ENCODE data around the gene COMMD3. TPM values are rescaled to one million over a fixed set of nuclear protein-coding genes. Genes with fewer than 3 reads are reported as not detected.

COMMD3 gene
- total RNA-seq, 4 donors from 2014 or later: 25.5 to 41.1 (median 31.5) TPM

DNA sequence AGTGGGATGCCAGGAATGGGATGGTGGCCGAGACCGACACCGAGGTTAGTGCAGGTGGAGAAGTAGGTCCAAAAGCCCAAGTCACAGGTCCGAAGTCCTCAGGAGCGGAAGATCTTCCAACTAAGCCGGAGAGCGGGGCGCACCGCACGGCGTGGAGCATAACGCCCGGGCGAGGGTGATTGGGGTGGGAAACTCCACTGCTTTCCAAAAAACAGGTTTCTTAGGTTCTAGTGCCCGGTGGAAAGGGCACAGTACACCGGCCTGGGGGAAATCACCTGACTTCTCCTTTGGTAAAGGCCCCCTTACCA lies 17.7 kb downstream of the COMMD3 start:
- Histone ChIP-seq H3K36me3 (peaks cover 6 to 15% (median 12%) of the 10 kb centered on the region in 4 donors), H3K27ac (replicated peaks in 1 of 4) (no peak overlapping the region), H3K9me3 (no peaks in the 10 kb centered on the region), H3K4me1 (peaks cover 24 to 34% (median 31%) of the 10 kb centered on the region in 4 donors), H3K27me3 (peaks cover 33 to 54% (median 50%) of the 10 kb centered on the region in 4 donors), H3K4me3 (no peak overlapping the region)
- intact Hi-C loops (cut with DNase I): no loop called here
- TF ChIP-seq POLR2AphosphoS5 (IDR thresholded peaks at IDR 0.05) (no peak), EP300 (IDR thresholded peaks at IDR 0.05) (no peak), POLR2A (IDR thresholded peaks at IDR 0.05; ENCODE audit: low read depth) (no peak)
- TF ChIP-seq, protein P1, sequence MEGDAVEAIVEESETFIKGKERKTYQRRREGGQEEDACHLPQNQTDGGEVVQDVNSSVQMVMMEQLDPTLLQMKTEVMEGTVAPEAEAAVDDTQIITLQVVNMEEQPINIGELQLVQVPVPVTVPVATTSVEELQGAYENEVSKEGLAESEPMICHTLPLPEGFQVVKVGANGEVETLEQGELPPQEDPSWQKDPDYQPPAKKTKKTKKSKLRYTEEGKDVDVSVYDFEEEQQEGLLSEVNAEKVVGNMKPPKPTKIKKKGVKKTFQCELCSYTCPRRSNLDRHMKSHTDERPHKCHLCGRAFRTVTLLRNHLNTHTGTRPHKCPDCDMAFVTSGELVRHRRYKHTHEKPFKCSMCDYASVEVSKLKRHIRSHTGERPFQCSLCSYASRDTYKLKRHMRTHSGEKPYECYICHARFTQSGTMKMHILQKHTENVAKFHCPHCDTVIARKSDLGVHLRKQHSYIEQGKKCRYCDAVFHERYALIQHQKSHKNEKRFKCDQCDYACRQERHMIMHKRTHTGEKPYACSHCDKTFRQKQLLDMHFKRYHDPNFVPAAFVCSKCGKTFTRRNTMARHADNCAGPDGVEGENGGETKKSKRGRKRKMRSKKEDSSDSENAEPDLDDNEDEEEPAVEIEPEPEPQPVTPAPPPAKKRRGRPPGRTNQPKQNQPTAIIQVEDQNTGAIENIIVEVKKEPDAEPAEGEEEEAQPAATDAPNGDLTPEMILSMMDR (IDR thresholded peaks at IDR 0.05): no peak
- 61% methylated on average over 16 of the region's 16 CpGs for WGBS
- DNase-seq (ENCODE audit: extremely low spot score): no peak

DNA sequence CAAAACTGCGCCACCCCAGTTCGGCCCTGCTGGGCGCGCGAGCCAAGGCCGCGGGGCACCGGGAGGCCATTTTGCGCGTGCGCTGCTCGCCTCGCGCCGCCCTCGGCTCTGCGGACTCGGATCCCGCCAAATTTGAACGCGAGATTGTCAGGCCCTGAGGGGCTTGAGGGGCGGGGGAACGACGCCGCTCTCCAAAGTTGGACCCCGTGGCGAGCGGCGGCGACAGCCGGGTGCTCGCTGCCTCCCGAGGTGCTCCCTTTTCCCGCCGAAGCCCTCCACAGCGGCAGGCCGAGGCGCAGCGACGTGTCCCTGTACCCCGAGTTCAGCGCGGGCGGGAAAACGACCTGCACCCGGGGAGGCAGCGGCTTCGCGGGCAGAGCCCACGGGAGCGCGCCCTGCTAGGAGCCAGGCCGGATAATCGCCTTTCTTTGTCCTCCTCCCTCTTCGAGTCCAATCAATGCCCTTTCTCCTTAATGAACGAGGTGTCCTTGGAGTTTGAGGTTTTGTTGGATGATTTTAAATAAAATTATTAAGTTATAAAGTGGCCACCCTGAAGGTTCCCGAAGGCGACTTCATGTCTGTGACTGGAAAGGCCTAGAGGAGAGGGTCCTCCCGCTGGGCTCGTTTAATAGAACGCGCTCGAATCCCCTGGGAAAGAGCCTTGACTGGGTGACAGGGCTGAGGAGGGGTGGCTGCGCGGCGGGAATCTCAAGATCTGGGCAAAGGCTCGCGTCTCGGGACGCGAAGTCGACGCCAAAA lies 18.4 kb downstream of the COMMD3 start:
- H3K4me3 ChIP-seq: peak overlapping the region; percentile 47 to 58 (median 52)
- intact Hi-C loops (cut with DNase I): no loop called here
- no peaks in the 10 kb centered on the region for H3K9me3 ChIP-seq
- H3K27me3 ChIP-seq: peaks cover 34 to 61% (median 55%) of the 10 kb centered on the region in 4 donors
- H3K4me1 ChIP-seq: peaks cover 28 to 39% (median 32%) of the 10 kb centered on the region in 4 donors
- no peak for DNase-seq (ENCODE audit: extremely low spot score)
- TF ChIP-seq POLR2AphosphoS5 (IDR thresholded peaks at IDR 0.05) (peak in 1 of 2 donors; percentile 3), EP300 (IDR thresholded peaks at IDR 0.05) (no peak)
- peaks cover 0 to 9% (median 6%) of the 10 kb centered on the region in 4 donors for H3K36me3 ChIP-seq
- WGBS: 29% methylated on average over 54 of the region's 73 CpGs
- H3K27ac ChIP-seq (replicated peaks in 1 of 4): no peak overlapping the region

DNA sequence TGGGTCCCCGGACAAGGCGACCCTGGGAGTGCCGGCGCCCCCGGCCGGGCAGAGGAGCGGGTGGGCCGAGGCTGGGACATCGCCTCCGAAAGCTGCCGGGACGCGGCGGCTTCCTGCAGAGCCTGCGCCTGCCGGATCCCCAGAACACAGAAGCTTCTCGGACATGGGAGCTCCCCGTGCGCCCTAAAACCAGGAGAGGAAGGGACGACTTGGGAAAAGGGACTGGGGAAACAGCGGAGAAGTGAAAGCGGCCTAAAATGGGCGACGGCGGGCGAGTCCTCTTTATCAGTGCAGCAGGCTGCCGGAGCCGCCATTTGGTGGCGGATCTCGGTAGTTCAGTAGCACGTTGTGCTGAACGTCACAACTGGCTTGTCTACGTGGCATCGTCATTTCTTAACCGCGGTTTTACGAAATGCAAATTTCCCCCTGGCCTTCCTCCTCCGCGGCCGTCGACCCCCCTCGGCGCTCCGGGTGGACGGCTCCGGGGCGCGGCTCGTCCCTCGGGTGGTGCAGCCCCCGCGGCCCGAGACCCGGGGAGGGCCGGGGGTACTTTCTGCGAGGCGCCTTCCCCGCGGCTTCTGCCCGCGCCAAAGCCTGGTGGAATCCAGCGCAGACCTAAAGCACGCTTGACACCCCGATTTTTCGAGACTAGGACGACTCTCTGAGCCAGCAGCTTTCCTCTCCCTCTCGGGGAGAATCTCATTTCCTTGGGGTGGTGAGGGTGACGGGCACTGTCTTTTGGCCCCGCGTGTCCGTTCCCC lies 19.2 kb downstream of the COMMD3 start:
- H3K36me3 ChIP-seq: peaks cover 0 to 1% (median 0%) of the 10 kb centered on the region in 4 donors
- no peaks in the 10 kb centered on the region for H3K9me3 ChIP-seq
- intact Hi-C loops (cut with DNase I): no loop called here
- H3K27me3 ChIP-seq: peaks cover 34 to 61% (median 55%) of the 10 kb centered on the region in 4 donors
- 6% methylated on average over 27 of the region's 71 CpGs for WGBS
- DNase-seq (ENCODE audit: extremely low spot score): no peak
- H3K27ac ChIP-seq (replicated peaks in 1 of 4): no peak overlapping the region
- TF ChIP-seq POLR2AphosphoS5 (IDR thresholded peaks at IDR 0.05) (peak; percentile 45 to 48), EP300 (IDR thresholded peaks at IDR 0.05) (no peak)
- TF ChIP-seq, protein P1 (IDR thresholded peaks at IDR 0.05): peak in 1 of 3 experiments; percentile 32
- H3K4me1 ChIP-seq: peaks cover 33 to 44% (median 36%) of the 10 kb centered on the region in 4 donors
- H3K4me3 ChIP-seq: peak overlapping the region; percentile 47 to 58 (median 52)

DNA sequence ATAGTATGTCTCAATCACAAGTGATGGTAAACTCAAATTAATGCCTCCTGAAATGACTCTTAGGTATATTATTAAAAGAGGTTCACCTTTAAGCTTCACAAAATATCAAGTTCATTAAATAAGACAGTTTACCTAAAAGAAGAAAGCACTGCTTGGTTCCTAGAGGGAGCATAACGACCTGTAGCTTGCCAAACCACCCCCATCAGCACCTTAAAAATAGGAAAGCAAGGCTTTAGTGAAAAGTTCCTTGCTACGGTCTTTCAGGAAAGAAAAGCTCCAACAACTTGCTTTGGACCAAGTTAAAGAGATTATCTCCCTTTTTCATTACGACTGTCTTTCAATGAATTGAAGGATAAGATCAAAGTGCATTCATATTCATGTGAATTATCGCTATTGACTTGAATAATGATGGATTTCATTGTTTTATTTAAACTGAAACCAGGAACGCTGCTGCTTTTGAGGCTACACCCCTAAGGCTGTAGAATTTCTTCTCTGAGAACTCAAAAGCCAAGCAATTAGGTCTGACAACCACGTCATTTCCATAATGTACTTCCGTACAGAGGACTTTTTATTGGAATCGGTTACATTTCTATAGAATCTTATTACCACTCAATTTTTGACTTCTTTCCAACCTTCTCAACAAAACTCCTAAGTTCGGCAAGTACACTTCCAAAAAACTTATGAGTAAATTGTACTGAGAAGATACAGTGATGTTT lies 22.2 kb downstream of the COMMD3 start:
- H3K4me3 ChIP-seq: no peak overlapping the region
- H3K9me3 ChIP-seq: no peaks in the 10 kb centered on the region
- 21% methylated on average over 9 of the region's 9 CpGs for WGBS
- no peaks in the 10 kb centered on the region for H3K36me3 ChIP-seq
- TF ChIP-seq POLR2A (IDR thresholded peaks at IDR 0.05; ENCODE audit: low read depth) (no peak), EP300 (IDR thresholded peaks at IDR 0.05) (no peak), POLR2AphosphoS5 (IDR thresholded peaks at IDR 0.05) (no peak)
- TF ChIP-seq, protein P1 (IDR thresholded peaks at IDR 0.05): no peak
- H3K4me1 ChIP-seq: peaks cover 40 to 55% (median 46%) of the 10 kb centered on the region in 4 donors
- H3K27ac ChIP-seq (replicated peaks in 1 of 4): no peak overlapping the region
- H3K27me3 ChIP-seq: peaks cover 34 to 81% (median 73%) of the 10 kb centered on the region in 4 donors
- intact Hi-C loops (cut with DNase I): no loop called here
- no peak for DNase-seq (ENCODE audit: extremely low spot score)

DNA sequence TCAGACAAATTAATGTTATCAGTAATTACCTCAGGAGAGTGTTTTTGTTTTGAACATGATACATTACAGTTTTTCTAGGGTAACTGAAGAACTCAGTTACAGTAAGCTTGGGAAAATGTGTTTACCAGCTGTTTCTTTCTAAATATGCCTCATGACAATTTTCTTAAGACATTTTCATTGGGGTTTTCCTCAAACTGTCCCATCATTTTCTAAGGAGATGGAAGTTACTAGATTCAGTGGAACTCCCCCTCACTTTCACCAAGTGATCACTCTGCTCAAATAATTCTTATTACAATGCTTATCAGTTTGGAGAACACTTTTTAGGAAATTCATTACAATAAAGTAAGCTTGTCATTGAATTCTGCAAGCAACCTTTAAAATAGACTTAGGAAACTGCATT lies 22.7 kb downstream of the COMMD3 start:
- H3K36me3 ChIP-seq: no peaks in the 10 kb centered on the region
- intact Hi-C loops (cut with DNase I): no loop called here
- no peak for DNase-seq (ENCODE audit: extremely low spot score)
- TF ChIP-seq POLR2A (IDR thresholded peaks at IDR 0.05; ENCODE audit: low read depth): no peak
- TF ChIP-seq, protein P1 (IDR thresholded peaks at IDR 0.05): no peak
- TF ChIP-seq POLR2AphosphoS5 (IDR thresholded peaks at IDR 0.05): no peak
- no peak for TF ChIP-seq EP300 (IDR thresholded peaks at IDR 0.05)
- H3K27ac ChIP-seq (replicated peaks in 1 of 4): no peak overlapping the region
- peaks cover 34 to 83% (median 79%) of the 10 kb centered on the region in 4 donors for H3K27me3 ChIP-seq
- no peak overlapping the region for H3K4me3 ChIP-seq
- no peaks in the 10 kb centered on the region for H3K9me3 ChIP-seq
- peaks cover 40 to 53% (median 45%) of the 10 kb centered on the region in 4 donors for H3K4me1 ChIP-seq

Data from esophagus muscularis mucosa (tissue), 4 donors.